Right ventricle myocardium superior (tissue), 1 donor: Measurements from ENCODE around the gene UNCX. TPM values are rescaled to one million over a fixed set of nuclear protein-coding genes. Genes with fewer than 3 reads are reported as not detected.
"Not testable (repeated sequence)": the region's sequence is repeated elsewhere in the genome, so short reads cannot be mapped to it uniquely, and the experiment has no call there.

Experiments used
- ATAC-seq: fragments of 200-7000 bp; cut with Tn5 transposase; one replicate; pipeline ENCODE4 v1.9.1; 2020; ENCODE audit warnings: mild to moderate bottlenecking; ENCODE audit not compliant: poor library complexity
- DNase-seq: peaks from one replicate; pipeline ENCODE4 v3.0.0-alpha.2; 2020
- intact Hi-C: fragments of 100-400 bp; cut with DNase I; formaldehyde crosslinking; loops from one replicate; pipeline ENCODE4 v1.11.2; 2022
- total RNA-seq: library from RNA; stranded (reverse); fragmentation: NEBNext Ultra II Directional; extraction: Animal tissue kit (Norgen Biotek cat#: 25700); gene quantifications from one replicate; pipeline ENCODE4 v1.2.1, GENCODE V29; 2021
- donor health status: DM: no; HTN: yes; CAD: no; lungs with severe emphysema.

UNCX gene
- total RNA-seq, 1 donor from 2014 or later: not detected

- intact Hi-C loops: no loop called here
- no peak for ATAC-seq
- peak; percentile 13 for DNase-seq
Measured at GRCh38 chr7:1267016-1267900, 34.6 kb downstream of the UNCX start.

GRCh38 chr7:1268076-1268815 is 35.6 kb downstream of the UNCX start:
- intact Hi-C loops: no loop called here
- ATAC-seq (no peak), DNase-seq (no peak)

DNA sequence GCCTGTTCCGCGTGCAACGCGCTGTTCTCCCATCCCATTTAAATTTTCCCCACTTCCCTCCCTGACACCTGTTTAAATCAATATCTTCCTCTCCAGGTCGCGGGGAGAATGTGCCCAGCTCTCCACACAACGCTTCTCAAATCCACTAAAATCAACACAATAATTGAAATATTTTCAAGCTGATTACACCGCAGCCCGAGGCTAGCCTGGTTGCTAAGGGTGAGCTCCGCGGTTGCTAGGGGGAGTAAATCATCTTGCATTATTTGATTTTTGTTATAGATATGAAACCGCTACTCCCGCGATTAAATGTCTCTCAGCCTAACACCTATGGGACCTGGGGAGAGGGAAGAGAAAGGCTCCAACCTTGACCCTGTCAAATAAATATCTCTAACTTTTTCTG is 36.2 kb downstream of the UNCX start:
- DNase-seq (no peak), ATAC-seq (no peak)
- intact Hi-C loops: no loop called here

DNA sequence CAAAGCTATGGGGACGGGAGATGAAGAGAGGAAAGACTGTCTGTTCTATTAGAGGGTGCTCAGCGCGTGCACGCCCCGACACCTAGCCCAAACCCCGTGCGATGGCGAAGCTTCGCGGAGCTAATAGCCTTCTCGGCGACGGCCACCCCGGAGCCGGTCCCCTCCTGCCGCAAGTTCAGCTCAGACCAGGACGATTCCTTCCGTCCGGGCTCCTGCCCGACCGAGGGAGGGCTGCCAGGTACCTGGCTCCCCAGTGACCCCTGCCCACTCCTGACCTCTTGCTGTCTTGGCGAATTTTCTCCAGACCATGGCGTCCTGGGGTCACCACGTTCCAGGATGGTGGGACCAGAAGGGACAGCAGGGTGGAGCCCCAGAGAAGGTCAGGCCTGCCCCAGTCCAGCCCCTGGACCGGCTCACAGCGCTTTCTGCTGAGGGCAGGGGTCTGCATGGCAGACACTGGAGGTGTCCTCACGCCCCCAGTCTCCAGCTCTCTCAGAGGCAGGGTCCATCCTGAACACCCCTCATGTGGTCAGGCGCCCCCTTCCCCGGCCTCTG is 36.7 kb downstream of the UNCX start:
- intact Hi-C loops: no loop called here
- DNase-seq (no peak), ATAC-seq (no peak)

DNA sequence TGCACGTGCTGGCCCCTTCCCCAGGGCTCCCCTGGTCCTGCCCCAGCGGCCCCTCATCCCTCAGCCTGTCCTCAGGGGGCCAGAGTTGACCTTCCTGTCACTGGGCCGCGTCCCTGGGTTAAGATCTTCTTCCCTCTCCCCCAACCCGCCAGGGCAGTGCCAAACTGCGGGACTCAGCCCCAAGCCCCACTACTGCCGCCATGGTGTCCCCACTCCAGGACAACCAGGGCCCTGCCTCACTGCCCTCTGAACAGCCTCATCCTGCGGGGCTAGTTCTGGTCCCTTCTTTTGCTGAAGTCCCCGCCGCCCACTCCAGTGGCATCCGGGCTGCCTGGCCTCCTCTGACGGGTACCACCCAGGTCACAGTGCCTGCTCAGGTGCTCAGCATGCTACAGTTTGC is 37.5 kb downstream of the UNCX start:
- intact Hi-C loops: no loop called here
- no peak for DNase-seq
- ATAC-seq: no peak

DNA sequence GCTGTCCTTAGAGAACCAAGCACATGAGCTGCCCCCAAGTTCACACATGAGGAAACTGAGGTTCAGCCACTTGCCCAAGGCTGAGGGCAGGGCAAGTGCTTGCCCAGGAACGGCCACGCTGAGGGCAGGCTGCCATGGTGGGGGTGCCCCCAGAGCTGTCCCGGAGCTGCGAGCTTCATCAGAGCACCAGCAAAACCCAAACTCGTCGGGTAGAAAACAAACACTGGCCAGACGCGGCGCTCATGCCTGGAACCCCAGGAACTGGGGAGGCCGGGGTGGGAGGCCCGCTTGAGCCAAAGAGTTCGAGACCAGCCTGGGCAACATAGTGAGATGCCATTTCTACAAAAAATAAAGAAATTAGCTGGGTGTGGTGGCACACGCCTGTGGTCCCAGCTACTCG is 38.4 kb downstream of the UNCX start:
- intact Hi-C loops: no loop called here
- DNase-seq: no peak
- ATAC-seq: no peak

DNA sequence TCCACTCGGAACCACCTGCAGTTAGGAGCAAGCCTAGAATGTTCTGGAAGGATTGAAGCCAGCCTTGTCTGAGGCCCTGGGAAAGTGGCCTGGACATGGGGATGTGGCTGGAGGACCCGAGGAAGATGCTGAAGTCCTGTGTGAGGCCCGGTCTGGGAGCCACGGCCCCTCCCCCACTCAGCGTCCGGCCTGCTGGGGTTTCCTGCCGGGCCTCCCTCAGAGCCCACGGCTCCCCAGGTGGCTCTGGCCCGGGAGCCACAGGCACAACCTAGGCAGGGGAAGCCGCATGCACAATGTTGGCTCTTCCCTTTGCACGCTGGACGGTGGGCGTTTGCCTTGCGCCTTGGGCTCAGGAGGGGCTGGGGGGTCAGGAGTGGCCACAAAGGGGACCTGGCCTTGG is 39.0 kb downstream of the UNCX start:
- DNase-seq (no peak), ATAC-seq (no peak)
- intact Hi-C loops: no loop called here

DNA sequence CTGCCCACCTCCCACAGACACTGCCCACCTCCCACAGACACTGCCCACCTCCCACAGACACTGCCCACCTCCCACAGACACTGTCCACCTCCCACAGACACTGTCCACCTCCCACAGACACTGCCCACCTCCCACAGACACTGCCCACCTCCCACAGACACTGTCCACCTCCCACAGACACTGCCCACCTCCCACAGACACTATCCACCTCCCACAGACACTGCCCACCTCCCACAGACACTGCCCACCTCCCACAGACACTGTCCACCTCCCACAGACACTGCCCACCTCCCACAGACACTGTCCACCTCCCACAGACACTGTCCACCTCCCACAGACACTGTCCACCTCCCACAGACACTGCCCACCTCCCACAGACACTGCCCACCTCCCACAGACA is 39.5 kb downstream of the UNCX start:
- intact Hi-C loops, DNase-seq, ATAC-seq: not testable (repeated sequence)

DNA sequence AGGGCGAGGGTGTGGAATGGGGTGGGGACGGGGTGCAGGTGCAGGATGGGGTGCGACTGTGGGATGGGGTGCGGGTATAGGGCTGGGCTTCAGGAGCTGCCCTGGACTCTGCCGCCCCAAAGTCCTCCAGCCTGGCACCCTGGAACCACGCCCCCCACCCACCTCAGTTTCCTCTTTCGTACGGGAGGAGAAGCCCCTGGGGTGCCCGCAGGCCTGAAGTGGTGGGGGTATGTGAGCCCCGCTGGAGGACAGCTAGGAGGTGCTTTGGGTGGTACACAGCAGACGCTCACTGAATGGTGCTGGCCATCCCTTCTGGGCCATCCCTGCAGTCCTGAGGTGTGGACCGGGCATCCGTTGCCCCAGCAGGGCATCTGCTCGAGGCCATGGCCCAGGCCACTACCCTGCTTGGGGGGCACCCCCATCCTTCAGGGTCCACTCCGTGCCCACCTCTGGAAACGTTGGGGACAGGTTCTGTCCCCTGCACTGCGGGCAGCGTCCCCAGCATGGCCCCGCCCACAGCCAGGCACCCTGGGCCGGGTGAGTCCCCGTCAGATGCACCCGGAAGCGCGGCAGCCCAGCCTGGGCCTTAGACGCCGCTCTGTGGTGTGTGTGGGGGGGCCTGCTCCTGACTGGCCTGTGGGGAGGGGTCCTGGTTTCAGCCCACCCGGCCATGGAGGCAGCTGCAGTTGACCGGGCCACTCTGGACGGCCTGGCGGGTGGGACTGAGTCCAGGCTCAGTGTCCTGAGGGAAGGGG is 41.6 kb downstream of the UNCX start:
- intact Hi-C loops: no loop called here
- no peak for ATAC-seq
- DNase-seq: peak; percentile 15

- DNase-seq (peak; percentile 21), ATAC-seq (no peak)
- intact Hi-C loops: no loop called here
Measured at GRCh38 chr7:1274876-1275375, 42.3 kb downstream of the UNCX start.

GRCh38 chr7:1275451-1276381 is 43.0 kb downstream of the UNCX start:
- intact Hi-C loops: no loop called here

DNA sequence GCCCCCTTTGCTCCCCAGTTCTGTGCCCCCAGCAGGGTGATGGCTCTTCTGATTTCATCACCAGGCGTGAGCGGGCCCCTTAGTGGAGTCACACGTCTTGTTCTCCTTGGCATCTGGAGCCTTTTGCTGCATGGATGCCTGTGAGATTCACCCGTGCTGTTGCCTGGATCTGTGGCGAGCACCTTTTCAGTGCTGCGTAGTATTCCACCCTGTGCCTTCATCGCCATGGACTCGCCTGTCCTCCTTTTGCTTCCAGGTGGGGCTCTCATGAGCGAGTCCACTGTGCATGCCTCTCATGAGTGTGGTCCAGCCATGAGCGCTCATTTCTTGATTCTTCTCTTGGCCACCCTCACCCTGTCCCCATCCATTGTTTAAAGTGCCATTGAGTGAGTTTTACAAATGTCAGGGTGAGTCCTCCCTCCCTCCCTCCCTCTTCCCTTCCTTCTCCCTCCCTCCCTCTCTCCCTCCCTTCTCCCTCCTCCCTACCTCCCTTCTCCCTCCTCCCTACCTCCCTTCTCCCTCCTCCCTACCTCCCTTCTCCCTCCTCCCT is 44.0 kb downstream of the UNCX start:
- peak; percentile 11 for DNase-seq
- intact Hi-C loops: no loop called here
- ATAC-seq: no peak

More at GRCh38 chr7:1275451-1276381, 43.0 kb downstream of the UNCX start:
- DNase-seq (peak; percentile 22), ATAC-seq (no peak)

DNA sequence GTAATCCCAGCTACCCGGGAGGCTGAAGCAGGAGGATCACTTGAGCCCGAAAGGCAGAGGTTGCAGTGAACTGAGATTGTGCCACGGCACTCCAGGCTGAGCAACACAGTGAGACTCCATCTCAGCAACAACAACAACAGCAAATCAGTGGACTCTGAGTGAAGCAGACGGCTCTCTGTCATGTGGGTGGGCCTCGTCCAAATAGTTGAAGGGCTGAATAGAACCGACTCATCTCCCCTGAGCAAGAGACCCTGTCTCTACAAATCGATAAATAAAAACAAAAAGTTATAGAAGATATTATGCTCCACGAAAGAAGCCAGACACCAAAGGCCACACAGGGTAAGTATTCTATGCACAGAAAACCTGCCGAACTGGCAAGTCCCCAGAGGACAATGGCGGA is 45.9 kb downstream of the UNCX start:
- DNase-seq (peak; percentile 9), ATAC-seq (no peak)
- intact Hi-C loops: no loop called here

DNA sequence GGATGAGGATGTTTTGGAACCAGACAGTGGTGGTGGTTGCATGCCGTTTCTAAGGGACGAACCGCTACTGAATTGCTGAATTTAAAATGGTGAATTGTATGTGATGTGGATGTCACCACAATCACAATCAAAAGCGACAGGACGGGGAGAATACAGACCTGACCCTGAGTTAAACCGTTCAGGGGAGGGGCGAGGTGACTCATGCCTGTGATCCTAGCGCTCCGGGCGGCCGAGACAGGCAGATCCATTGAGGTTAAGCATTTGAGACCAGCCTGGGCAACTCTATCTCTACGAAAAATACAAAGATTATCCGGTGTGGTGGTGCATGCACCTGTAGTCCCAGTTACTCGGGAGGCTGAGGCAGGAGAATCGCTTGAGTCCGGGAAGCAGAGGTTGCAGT is 46.4 kb downstream of the UNCX start:
- no peak for ATAC-seq
- intact Hi-C loops: no loop called here
- DNase-seq: peak; percentile 6

GRCh38 chr7:1279895-1280294 is 47.2 kb downstream of the UNCX start:
- intact Hi-C loops, ATAC-seq, DNase-seq: not testable (repeated sequence)

DNA sequence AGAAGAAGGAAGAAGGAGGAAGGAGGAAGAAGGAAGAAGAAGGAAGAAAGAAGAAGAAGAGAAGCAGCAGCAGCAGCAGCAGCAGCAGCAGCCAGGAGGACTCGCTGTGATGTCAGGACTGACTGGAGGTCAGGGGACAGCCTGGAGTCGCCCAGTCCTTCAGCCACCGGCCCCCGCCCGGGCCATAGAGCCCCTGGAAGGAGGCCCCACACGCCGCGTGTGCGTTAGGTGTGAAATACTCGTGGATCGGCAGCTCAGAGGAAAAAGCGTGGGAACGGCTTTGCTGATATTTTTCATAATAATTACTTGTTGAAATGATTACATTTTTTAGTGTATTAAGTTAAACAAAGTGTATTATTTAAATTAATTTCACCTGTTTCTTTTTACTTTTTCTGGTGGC is 48.4 kb downstream of the UNCX start:
- DNase-seq: no peak
- no peak for ATAC-seq
- intact Hi-C loops: no loop called here

- no peak for ATAC-seq
- no peak for DNase-seq
- intact Hi-C loops: no loop called here
Measured at GRCh38 chr7:1282679-1283078, 50.0 kb downstream of the UNCX start.

GRCh38 chr7:1283337-1283736 is 50.7 kb downstream of the UNCX start:
- intact Hi-C loops: no loop called here
- DNase-seq (peak; percentile 14), ATAC-seq (no peak)
